COLO668 (cell line): ENCODE measurements around the gene CBX4.

Experiments used
- DNase-seq: peaks from one replicate; lab custom pipeline; 2025; ENCODE audit not compliant: unreplicated experiment; lab: John Stamatoyannopoulos, UW

Gene CBX4

GRCh38 chr17:79814974-79815835 is 24.0 kb downstream of the CBX4 start:
- DNase-seq = no peak

GRCh38 chr17:79814127-79814973 is 24.9 kb downstream of the CBX4 start:
- DNase-seq = no peak

- peak; percentile 45 for DNase-seq
These were observed 25.7 kb downstream of the CBX4 start for GRCh38 chr17:79813297-79814126.

- peak; percentile 45 for DNase-seq
These were observed 26.6 kb downstream of the CBX4 start for GRCh38 chr17:79812353-79813258.

- no peak for DNase-seq
These were observed 27.3 kb downstream of the CBX4 start for GRCh38 chr17:79811868-79812352.

- peak; percentile 73 for DNase-seq
These were observed 28.0 kb downstream of the CBX4 start for GRCh38 chr17:79811011-79811867.

- peak; percentile 94 for DNase-seq
These were observed 28.9 kb downstream of the CBX4 start for GRCh38 chr17:79810130-79811010.

- DNase-seq = peak; percentile 71
These were observed 29.6 kb downstream of the CBX4 start for GRCh38 chr17:79809530-79810129.

- DNase-seq = peak; percentile 26
These were observed 30.3 kb downstream of the CBX4 start for GRCh38 chr17:79808763-79809529.

- DNase-seq = no peak
These were observed 32.1 kb downstream of the CBX4 start for GRCh38 chr17:79806863-79807720.

GRCh38 chr17:79806446-79806760 is 32.8 kb downstream of the CBX4 start:
- no peak for DNase-seq

GRCh38 chr17:79804856-79805696 is 34.2 kb downstream of the CBX4 start:
- no peak for DNase-seq

GRCh38 chr17:79803997-79804855 is 35.0 kb downstream of the CBX4 start:
- peak; percentile 41 for DNase-seq

- no peak for DNase-seq
These were observed 35.7 kb downstream of the CBX4 start for GRCh38 chr17:79803421-79803996.
